GM21526 (cell line): ENCODE data around the gene RBM18.

Source experiments
- ATAC-seq: cut with Tn5 transposase; IDR thresholded peaks from one replicate; pipeline ENCODE4 v1.9.1; 2021; ENCODE audit warnings: moderate library complexity; ENCODE audit not compliant: unreplicated experiment, low FRiP score

Gene RBM18

DNA sequence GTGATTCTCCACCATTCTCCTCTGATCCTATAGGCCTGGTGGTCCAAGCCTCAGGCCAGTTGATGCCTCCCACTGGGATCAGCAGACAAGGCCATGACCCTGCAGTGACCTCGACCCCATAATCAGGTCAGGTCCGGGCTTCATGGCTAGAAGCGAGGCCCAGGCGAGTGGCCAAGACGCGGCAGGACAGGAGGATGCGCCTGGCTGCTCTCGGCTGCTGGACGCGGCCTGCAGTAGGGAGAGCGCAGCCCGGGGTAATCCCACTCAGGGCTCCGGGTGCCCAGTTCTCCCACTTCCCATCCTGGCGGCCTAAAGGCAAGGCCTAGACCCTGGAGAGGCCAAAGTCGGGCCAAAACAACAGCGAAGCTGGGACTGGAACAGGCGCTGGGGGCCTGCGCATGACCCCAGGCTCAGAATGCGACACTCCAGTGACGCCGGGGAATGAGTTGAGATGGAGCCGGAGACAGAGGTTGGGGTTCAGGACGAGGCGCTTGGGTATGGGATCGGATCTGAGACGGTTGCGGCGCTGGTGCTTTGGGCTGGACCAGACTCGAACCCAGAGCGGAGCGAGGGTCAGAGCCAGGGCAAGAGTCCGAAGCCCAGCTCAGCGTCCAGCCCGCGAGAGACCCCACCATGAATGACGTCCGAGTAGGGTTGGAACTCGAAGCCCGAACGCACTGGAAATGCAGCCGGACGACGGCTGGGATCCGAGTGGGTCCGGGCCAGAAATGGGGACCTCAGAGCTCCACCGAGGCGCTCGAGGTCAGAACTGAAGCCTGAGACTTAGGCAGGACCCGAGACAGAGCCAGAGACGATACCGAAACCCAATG is 39.1 kb downstream of the RBM18 start:
- no peak for ATAC-seq

DNA sequence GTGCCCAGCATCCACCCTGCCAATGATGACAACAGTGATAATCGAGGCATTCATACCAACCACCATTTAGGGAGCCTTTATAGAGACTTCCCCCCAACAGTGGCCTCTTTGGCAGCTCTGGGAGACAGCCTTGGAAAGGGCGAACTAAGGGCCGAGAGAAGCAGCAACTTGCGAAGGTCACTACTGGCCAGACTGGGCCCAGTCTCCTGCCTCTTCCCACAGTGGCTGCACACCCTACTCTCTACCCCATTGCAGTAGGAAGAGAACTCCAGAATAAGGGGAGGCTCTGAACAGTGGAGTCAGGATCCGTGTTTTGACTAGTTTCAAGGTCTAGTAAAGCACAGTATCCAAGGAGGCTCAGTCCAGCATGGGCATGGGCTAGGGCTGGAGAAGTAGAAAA is 41.2 kb downstream of the RBM18 start:
- ATAC-seq = no peak

DNA sequence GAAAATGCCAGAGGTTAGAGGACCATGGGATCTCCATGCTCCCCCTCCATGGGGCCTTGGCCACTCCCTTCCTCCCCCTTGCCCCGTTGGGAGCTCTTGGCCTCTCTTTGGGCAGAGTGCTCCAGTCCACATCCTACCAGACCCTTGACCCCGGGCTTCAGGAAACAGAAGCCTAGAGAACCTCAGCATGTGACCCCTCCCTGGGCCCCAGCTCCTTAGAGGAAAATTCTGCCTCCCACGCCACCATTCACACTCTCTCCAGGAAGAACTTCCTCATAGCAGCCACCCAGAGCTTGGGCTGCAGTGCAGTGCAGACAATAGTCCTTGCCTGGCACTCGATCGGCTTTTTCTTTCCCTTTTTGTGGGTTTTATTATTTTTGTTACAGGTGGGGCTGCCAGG is 41.8 kb downstream of the RBM18 start:
- ATAC-seq = no peak

- no peak for ATAC-seq
Measured at GRCh38 chr9:122221183-122221811, 43.3 kb downstream of the RBM18 start.

DNA sequence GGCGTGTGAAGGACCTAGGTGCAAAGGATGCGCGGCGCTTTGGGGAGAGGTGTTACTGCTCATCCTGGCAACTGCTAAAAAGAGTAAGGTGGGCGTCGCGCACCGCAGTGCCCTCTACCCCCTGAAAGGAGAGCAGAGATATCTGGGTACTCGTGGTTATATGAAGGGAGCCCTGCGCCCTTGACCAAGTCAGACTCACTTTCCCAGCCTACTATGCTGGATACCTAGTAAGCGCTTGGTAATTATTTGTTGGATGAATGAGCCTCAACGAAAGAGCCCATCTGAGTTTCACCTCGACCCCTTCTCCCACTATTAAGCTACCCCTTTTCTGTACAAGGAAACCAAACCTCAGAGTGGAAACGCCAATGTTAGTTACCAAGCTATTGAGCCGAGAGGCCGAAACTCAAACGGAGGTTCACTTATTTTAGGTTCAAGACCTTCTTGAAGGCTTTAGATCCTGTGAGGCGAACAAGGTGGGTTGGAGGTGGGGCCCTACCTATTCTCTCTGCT is 43.9 kb downstream of the RBM18 start:
- ATAC-seq = no peak

DNA sequence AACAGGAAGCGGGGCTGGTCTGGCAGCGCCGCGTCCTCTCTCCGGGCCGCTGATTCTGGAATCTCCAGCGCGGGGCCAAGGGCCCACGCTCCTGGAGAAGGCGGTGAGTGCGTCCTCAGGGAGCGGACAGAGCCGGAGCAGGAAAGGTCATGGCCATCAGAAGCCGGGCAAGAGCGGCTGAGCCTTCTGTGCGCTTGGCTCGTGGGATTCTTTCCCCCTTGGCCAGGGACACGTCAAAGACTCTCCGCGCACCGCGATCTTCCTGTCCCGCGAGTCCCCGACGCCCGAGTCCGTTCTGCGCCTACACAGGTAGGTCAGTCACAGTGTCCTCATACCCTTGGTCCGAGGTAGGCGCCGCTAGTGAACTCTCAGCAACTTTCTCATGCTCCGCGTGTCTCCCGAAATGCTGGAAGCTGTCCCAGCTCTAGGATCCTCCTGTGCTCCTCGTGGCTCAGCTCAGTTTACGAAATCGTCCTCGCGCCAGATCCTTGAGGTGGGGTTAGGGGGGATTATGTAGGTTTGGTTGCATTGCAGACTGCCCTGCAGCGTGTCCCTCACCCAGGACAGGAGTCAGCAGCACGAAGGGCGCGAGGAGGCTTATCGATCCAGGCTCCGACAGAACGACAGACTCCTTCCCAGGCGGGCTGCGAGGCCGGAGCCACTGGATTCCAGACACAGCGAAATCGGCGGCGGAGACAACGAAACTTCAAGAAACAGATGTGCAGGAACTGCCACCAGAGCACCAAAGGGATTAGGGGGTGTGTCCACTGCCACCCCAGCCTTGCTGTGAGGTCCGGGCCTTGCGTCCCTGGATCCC is 44.6 kb downstream of the RBM18 start:
- no peak for ATAC-seq

- ATAC-seq = no peak
Measured at GRCh38 chr9:122218935-122219855, 45.4 kb downstream of the RBM18 start.

DNA sequence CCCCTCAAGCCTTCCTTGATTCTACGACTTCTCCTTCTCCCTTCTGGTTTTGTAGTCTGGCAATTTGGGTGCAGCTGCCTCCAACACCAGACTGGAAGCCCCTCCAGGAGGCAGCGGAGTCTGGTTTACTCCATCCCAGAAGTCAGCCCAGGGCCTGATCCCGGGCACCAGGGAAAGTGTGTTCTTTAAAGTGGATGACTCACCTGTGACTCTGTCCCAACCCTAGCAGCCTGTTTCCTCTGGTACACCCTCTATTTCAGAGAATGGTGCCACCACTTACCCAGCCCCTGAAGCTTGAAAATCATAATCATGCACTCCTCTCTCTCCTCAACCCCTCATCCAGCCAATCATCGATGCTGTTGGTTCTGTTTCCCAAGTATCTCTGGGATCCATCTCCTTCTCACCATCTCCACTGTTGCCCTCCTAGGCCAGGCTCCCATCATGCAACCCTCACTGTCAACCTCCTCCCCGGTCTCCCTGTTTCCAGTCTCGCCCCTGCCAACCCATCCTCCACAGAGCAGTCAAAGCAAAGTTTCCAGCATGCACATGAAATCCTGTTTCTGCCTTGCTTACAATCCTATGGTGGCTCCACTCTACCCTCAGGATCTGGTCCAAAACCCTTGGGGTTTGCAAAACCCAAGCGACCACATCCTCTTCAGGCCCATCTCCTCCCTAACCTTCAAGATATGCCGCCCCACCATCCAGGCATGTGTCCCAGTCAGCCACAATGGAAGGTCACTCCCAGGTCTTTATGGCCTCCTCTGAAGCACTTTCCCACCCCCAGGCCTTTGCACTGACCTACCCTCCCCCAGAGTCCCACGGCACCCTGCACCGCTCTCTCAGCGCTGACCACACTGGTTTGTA is 46.3 kb downstream of the RBM18 start:
- ATAC-seq = no peak

DNA sequence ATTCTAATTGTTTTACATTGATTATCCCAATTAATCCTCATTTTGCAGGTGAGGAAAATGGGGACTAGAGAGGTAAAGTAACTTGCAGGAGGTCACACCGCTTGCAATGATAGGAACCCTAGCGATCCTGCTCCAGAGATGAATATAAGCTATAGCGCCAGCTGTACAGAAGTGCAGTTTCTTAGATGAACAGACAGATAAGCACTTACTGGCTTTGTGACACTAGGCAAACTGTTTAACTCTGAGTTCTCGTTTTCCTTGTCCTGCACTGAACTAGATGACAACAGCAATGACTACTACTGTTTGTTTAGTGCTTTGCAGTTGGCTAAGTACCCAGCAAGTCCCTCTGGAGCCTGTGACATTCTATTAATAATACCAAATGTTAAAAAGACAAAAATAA is 47.0 kb downstream of the RBM18 start:
- no peak for ATAC-seq

- no peak for ATAC-seq
Measured at GRCh38 chr9:122216798-122217418, 47.7 kb downstream of the RBM18 start.

GRCh38 chr9:122216138-122216797 is 48.4 kb downstream of the RBM18 start:
- no peak for ATAC-seq

DNA sequence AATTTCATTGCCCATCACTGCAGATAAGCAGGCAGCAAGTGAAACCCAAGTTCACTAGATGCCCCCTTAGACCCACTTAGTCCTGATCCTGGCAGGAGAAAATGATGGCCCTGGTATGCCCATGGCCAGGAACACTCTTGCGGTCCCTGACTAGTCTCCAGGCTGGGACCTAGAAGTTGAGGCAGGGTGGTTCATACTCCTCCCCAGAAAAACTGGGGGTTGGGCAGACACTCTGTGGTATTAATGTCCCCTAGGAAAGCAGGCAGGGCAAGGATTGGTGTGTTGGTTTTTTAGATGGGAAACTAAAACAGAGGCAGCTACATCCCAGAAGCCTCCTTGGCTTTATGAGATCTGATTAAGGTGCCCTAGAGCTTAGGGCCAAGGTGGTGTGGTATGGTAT is 49.0 kb downstream of the RBM18 start:
- ATAC-seq = no peak

DNA sequence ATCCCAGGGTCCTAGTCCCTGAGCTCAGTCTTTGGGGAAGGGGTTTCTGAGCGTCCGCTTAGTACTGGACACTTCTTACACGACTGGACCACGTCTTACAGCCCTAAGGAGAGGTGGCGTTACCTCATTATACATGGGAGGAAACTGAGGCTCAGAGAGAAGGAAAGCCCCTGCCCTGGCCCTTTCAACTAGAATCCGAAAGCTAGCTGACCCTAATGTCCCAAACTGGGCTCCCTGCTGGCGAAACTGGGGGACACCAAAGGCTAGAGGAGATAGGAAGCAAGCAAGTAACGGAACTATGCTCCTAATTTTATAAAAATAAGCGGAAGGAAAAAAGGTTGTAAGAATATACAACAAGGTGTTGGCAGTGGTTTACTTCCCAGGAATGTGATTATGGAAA is 50.1 kb downstream of the RBM18 start:
- no peak for ATAC-seq

DNA sequence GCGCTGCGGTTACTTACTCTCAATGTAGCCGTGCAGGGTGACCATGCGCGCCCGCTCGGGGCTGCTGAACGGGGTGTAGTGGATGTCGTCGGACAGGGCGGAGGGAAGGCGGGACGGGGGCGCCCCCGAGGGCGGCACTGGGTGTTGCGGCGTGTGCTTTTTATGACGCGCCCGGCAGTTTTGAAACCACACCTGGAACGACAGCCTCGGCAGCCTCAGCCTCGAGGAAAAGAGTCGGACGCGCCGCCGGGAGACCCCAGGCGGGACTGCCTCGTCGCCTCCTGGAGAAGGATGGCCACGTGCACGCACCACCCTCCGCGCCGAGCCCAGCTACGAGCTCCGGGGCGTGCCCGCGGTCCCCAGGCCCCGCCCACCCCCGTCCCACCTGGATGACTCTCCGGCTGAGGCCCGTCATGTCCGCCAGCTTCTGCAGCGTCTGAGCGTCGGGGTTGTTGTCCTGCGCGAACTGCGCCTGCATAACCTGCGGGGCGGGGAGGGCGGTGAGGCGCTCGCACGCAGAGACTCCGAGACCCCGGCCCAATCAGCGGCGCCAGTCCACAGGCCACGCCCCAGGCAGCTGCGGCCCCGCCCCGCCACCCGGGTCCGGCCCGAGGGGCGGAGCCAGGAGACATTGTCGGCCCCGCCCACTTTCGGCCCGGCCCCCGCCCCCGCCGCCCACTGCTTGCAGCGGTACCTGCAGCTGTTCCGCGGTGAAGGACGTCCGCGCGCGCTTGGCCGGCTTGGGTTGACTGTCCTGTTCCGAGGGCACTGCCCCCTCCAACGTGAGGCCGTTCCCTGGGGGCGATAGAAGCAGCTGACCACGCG is 50.8 kb downstream of the RBM18 start:
- no peak for ATAC-seq

- no peak for ATAC-seq
Measured at GRCh38 chr9:122213102-122213588, 51.5 kb downstream of the RBM18 start.

- ATAC-seq = no peak
Measured at GRCh38 chr9:122212473-122213004, 52.1 kb downstream of the RBM18 start.

- no peak for ATAC-seq
Measured at GRCh38 chr9:122209451-122209850, 55.2 kb downstream of the RBM18 start.
